AG04450 (cell line): ENCODE data around the gene SYCP2L. TPM values are rescaled to one million over a fixed set of nuclear protein-coding genes. Genes with fewer than 3 reads are reported as not detected.
A peak's percentile ranks its signal among the peaks of the same experiment; 100 is the strongest.
"Not testable (repeated sequence)": the region's sequence is repeated elsewhere in the genome, so short reads cannot be mapped to it uniquely, and the experiment has no call there.

Experiments used
- CTCF ChIA-PET: fragments of 300-600, 350-600 bp; formaldehyde crosslinking; extraction: SDS; loops from one replicate; lab custom pipeline; 2022; ENCODE audit warnings: antibody characterized with exemption, inconsistent platforms; lab: Charles Lee
- POLR2A ChIA-PET: fragments of 350-600 bp; formaldehyde crosslinking; extraction: SDS; loops from one replicate; lab custom pipeline; 2021; ENCODE audit warnings: antibody characterized with exemption, inconsistent platforms; lab: Yijun Ruan, JAX
- DNase-seq: peaks from one replicate; pipeline ENCODE4 v3.0.0-alpha.2; 2011; ENCODE audit warnings: low read depth, low spot score
- H3K27ac ChIP-seq: one replicate; pipeline ENCODE4 v1.5.1; 2012; ENCODE audit warnings: low read depth, low read length, control low read depth
- H3K27me3 ChIP-seq: one replicate; pipeline ENCODE4 v1.6.0; 2012; ENCODE audit warnings: low read length; ENCODE audit not compliant: control insufficient read depth, insufficient read depth
- H3K4me3 ChIP-seq: 2 replicates; pipeline ENCODE4 v1.5.1; 2011; ENCODE audit warnings: mild to moderate bottlenecking, low read depth, low read length, control low read depth
- H3K9me3 ChIP-seq: 2 replicates; pipeline ENCODE4 v1.5.1; 2012; ENCODE audit warnings: low read length; ENCODE audit not compliant: control insufficient read depth, insufficient read depth
- CTCF ChIP-seq: IDR thresholded peaks from 2 replicates; pipeline ENCODE4 v1.5.1; 2011; ENCODE audit warnings: low read depth, low read length, control low read depth, inconsistent platforms
- polyA plus RNA-seq: library from polyadenylated mRNA; depleted of rRNA; stranded (reverse); fragments of >200 nt; gene quantifications from 2 replicates; pipeline ENCODE4 v1.2.3, GENCODE V29; 2011

Gene SYCP2L
- polyA plus RNA-seq, 1 experiment = 0.22 TPM

- Histone ChIP-seq H3K27me3 (no peaks in the 10 kb centered on the region), H3K27ac (no peak overlapping the region), H3K9me3 (no peaks in the 10 kb centered on the region), H3K4me3 (no peak overlapping the region)
- no peak for DNase-seq
- POLR2A ChIA-PET = no interaction called here
- TF ChIP-seq CTCF = no peak
- CTCF ChIA-PET = no interaction called here
These were observed 108.4 kb downstream of the SYCP2L start for GRCh38 chr6:10995114-10995707.

- no peak for TF ChIP-seq CTCF
- Histone ChIP-seq H3K27me3 (no peaks in the 10 kb centered on the region), H3K27ac (no peak overlapping the region), H3K9me3 (no peaks in the 10 kb centered on the region), H3K4me3 (no peak overlapping the region)
- peak; percentile 42 for DNase-seq
- CTCF ChIA-PET = interaction anchor here (0.7 to 1.3 kb wide), 2 partner anchors 45 to 868 kb away, joined by 3 to 4 read pairs; no protein-coding TSS in a partner anchor
- POLR2A ChIA-PET = no interaction called here
These were observed 113.1 kb downstream of the SYCP2L start for GRCh38 chr6:10999994-11000393.

- H3K4me3 ChIP-seq = no peak overlapping the region
- H3K27me3 ChIP-seq = no peaks in the 10 kb centered on the region
- DNase-seq = no peak
- ChIA-PET POLR2A (no interaction called here), CTCF (no interaction called here)
- no peak for TF ChIP-seq CTCF
- no peaks in the 10 kb centered on the region for H3K9me3 ChIP-seq
- no peak overlapping the region for H3K27ac ChIP-seq
These were observed 115.3 kb downstream of the SYCP2L start for GRCh38 chr6:11002176-11002575.

- H3K9me3 ChIP-seq, H3K27ac ChIP-seq, POLR2A ChIA-PET, DNase-seq, CTCF ChIA-PET, H3K27me3 ChIP-seq, H3K4me3 ChIP-seq: not testable (repeated sequence)
These were observed 116.4 kb downstream of the SYCP2L start for GRCh38 chr6:11003297-11003696.

GRCh38 chr6:11006061-11006460, 119.2 kb downstream of the SYCP2L start:
- no peak overlapping the region for H3K27ac ChIP-seq
- H3K4me3 ChIP-seq = no peak overlapping the region
- no peaks in the 10 kb centered on the region for H3K9me3 ChIP-seq
- no peaks in the 10 kb centered on the region for H3K27me3 ChIP-seq
- ChIA-PET POLR2A (interaction anchor here (0.6 kb wide), 1 partner anchor 44 kb away, joined by 3 read pairs; no protein-coding TSS in a partner anchor), CTCF (interaction anchor here (0.5 to 2.0 kb wide), 2 partner anchors 8 to 51 kb away, joined by 3 to 12 read pairs; no protein-coding TSS in a partner anchor)
- no peak for DNase-seq
- no peak for TF ChIP-seq CTCF
